ENCODE data around the gene PCBP3. TPM values are rescaled to one million over a fixed set of nuclear protein-coding genes. Genes with fewer than 3 reads are reported as not detected.
A peak's percentile ranks its signal among the peaks of the same experiment; 100 is the strongest.
"Not testable (repeated sequence)": the region's sequence is repeated elsewhere in the genome, so short reads cannot be mapped to it uniquely, and the experiment has no call there.

Gene PCBP3
- total RNA-seq, 1 donor from 2014 or later, result 0.72 TPM

- no peak for ATAC-seq
Observed at GRCh38 chr21:45830720-45831366, 187.3 kb downstream of the PCBP3 start.

GRCh38 chr21:45831991-45832740, 188.6 kb downstream of the PCBP3 start:
- ATAC-seq, result no peak

- ATAC-seq, result not testable (repeated sequence)
Observed at GRCh38 chr21:45832741-45833235, 189.3 kb downstream of the PCBP3 start.

GRCh38 chr21:45833414-45833813, 189.9 kb downstream of the PCBP3 start:
- ATAC-seq, result no peak

DNA sequence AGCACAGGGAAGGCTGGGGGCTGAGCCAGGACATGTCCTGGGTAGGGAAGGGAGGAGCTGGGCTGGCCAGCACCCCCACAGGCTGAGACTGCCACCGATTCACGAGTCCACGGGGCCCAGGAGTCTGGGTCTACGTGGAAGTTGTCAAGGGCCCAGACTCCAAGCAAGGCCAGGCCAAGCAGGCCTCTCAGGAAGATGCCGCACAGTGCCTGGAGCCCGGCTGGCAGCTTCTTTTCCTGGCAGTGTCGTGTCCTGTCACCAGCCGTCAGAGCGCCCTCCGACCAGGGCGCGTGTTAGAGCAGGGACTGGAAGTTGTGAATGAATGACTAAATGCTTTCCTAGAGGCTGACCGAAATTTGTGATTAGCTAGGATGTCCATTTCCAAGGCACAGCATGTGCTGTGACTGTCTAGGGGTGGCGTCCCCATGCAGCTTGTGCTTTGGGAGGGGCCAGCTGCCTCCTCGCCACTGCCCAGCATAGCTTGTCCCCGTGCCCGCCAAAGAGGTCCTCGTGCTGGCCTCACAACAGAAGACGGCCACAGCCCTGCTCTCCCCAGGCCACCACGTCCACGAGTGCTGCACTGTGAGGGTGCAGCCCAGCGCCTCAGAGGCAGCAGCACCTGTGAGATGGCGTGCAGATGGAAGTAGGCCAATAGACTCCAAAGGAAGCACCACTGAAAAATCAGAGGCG, 190.6 kb downstream of the PCBP3 start:
- no peak for ATAC-seq

GRCh38 chr21:45834821-45835293, 191.3 kb downstream of the PCBP3 start:
- no peak for ATAC-seq

GRCh38 chr21:45835301-45836267, 192.1 kb downstream of the PCBP3 start:
- ATAC-seq, result no peak

GRCh38 chr21:45836268-45836655, 192.7 kb downstream of the PCBP3 start:
- ATAC-seq, result no peak

DNA sequence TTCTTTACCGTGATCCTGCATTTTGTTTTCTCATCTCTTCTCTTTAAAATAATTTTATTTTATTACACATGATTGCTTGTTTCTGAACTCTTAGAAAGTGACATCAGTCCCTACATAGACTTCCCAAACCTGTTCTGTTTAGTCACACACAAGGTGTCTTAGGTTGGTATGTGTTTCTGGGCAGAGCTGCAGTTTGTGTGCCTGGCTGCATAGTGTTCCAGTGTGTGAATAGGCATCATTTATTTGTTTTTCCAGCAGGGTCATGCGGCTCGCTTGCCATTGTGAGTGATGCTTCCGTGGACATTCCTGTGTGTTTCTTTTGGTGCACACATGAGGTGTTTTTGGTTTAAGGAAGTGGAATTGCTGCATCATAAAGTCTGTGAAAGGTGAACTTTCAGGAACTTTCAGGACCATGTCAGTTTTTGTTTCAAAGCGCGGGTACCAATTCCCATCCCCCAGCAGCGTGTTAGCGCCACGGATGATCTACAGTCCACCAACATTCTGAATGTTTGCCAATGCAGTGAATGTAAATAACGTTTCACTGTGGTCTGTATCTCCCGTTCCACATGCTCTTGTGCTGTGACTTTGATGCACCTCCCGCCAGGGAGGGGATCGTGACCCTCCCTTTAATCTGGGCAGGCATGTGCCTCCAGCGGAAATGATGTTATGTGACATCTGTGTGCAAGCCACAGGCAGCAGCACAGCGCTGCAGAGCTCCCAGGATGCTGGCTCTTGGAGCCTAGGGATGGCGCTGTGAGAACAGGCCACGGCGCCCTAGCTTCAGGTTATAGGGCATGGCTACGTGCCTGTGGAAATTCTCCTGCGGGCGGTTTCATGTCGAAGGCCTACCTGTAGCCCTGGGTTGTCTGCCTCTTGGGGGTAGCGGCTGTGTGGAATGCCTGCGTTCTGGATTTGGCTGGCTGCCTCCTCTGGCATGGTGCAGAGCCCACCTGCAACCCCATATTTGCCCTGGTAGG, 193.5 kb downstream of the PCBP3 start:
- ATAC-seq, result peak; percentile 53

GRCh38 chr21:45837936-45838335, 194.4 kb downstream of the PCBP3 start:
- no peak for ATAC-seq

- ATAC-seq, result no peak
Observed at GRCh38 chr21:45838634-45839033, 195.1 kb downstream of the PCBP3 start.

DNA sequence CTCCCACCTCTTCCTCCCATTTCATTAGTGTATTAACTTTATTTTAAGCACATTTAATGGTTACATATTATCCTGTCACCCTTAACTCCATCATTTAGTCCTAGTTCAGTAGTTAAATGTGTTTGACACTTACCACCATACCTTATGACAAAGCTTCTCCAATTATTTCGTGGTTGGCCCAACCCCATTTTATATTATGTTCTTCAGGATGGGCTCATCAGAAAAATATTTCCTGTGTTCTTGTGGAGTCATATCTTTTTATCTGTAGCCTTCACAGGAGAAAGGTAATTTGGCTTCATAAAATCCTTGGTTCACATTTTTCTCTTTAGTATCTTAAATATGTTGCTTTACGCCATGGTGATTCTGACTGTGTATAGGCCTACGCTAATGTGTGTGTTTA, 195.7 kb downstream of the PCBP3 start:
- no peak for ATAC-seq

GRCh38 chr21:45841033-45841432, 197.5 kb downstream of the PCBP3 start:
- ATAC-seq, result no peak

DNA sequence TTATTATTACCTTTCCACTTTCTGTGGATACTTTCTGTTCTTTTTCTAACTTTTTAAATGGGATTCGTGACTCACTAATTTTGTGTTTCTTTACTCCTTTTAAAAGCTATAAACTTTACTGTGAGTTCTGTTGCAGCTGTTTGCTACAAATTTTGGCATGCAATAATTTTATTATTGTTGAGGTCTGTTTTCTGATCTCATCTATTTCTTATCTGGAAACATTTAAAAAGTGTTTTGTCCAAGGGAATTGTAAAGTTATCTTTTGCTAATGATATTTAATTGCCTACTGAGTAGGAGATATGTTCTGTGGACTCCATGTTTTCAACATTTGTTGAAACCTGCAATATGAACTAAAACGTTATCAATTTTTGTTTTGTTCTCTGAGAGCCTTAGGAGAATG, 199.9 kb downstream of the PCBP3 start:
- ATAC-seq, result no peak

GRCh38 chr21:45844181-45844580, 200.7 kb downstream of the PCBP3 start:
- ATAC-seq, result no peak

- ATAC-seq, result no peak
Observed at GRCh38 chr21:45845063-45845769, 201.7 kb downstream of the PCBP3 start.

GRCh38 chr21:45845770-45846090, 202.2 kb downstream of the PCBP3 start:
- no peak for ATAC-seq

- no peak for ATAC-seq
Observed at GRCh38 chr21:45846373-45847160, 203.0 kb downstream of the PCBP3 start.

DNA sequence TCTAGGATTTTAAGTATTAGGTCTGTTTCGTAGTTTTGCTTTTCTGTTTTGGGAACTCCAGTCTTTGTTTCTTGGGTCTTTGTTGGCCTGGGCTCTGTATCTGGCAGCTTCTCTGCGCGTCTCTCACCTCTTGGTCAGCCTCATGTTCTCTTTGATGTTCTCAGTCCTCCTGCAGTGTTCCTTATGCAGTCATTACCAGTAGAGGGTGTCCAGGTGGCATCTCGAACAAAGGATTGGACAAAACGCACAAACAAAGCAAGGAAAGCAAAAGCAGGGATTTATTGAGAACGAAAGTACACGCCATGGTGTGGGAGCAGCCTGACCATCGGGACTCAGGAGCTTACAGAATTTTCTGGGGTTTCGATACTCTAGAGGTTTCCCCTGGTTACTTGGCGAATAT, 204.3 kb downstream of the PCBP3 start:
- ATAC-seq, result no peak

GRCh38 chr21:45848331-45848730, 204.8 kb downstream of the PCBP3 start:
- no peak for ATAC-seq

Data from esophagus mucosa (tissue), 1 donor.